ENCODE results near the gene TMPRSS6.

DNA sequence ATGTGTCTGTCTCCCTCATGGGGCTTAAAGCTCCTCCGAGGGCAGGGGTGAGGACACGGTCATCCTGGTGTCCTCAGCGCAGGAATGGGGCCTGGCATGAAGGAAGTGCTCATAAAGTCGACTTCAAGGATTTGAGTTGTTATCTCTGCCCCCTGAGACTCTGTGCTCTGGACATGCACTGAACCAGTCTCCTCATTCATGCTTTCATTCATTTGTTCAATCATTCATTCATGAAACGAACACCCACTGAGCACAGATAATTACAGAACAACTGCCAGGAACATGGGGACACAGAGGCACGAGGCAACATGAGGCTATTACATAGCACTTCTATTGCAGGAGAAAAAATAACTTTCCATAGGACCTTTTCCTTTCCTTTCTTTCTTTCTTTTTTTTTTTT lies 16.5 kb downstream of the TMPRSS6 start:
- TF ChIP-seq, protein P1, sequence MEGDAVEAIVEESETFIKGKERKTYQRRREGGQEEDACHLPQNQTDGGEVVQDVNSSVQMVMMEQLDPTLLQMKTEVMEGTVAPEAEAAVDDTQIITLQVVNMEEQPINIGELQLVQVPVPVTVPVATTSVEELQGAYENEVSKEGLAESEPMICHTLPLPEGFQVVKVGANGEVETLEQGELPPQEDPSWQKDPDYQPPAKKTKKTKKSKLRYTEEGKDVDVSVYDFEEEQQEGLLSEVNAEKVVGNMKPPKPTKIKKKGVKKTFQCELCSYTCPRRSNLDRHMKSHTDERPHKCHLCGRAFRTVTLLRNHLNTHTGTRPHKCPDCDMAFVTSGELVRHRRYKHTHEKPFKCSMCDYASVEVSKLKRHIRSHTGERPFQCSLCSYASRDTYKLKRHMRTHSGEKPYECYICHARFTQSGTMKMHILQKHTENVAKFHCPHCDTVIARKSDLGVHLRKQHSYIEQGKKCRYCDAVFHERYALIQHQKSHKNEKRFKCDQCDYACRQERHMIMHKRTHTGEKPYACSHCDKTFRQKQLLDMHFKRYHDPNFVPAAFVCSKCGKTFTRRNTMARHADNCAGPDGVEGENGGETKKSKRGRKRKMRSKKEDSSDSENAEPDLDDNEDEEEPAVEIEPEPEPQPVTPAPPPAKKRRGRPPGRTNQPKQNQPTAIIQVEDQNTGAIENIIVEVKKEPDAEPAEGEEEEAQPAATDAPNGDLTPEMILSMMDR (IDR thresholded peaks at IDR 0.05; ENCODE audit: low read length): no peak
- TF ChIP-seq EZH2 (IDR thresholded peaks at IDR 0.05; ENCODE audit: borderline replicate concordance, low read length): no peak
